Gastroesophageal sphincter (tissue), 4 donors: ENCODE results near the gene FLRT2. TPM values are rescaled to one million over a fixed set of nuclear protein-coding genes. Genes with fewer than 3 reads are reported as not detected.
A peak's percentile ranks its signal among the peaks of the same experiment; 100 is the strongest.

Experiments
- ATAC-seq: fragments of 150-250 bp; one replicate; pipeline ENCODE4 v1.9.1; 2016; ENCODE audit warnings: mild to moderate bottlenecking, moderate library complexity
- H3K27ac ChIP-seq, 4 donors: fragments of 200-600 bp; sonication (generic) in 3 of 4; 1 replicate in 3 of 4; 2 replicates in 1 of 4; pipeline ENCODE4 v1.5.1; 2016 to 2019
- H3K27me3 ChIP-seq: fragments of 200-600 bp; sonication (generic); one replicate; pipeline ENCODE4 v1.5.1; 2019
- H3K36me3 ChIP-seq, 2 donors: fragments of 200-600 bp; sonication (generic); one replicate each; pipeline ENCODE4 v1.5.1; 2019; ENCODE audit warnings: control low read depth in 1 of 2
- H3K4me1 ChIP-seq, 3 donors: fragments of 200-600 bp; sonication (generic); 1 replicate in 2 of 3; 2 replicates in 1 of 3; pipeline ENCODE4 v1.5.1; 2016 to 2019; ENCODE audit warnings: control low read depth in 2 of 3
- H3K4me3 ChIP-seq, 2 donors: fragments of 200-600 bp; sonication (generic); one replicate each; pipeline ENCODE4 v1.5.1; 2019; ENCODE audit warnings: mild to moderate bottlenecking in 1 of 2, moderate library complexity in 1 of 2
- H3K9me3 ChIP-seq, 3 donors: fragments of 200-600 bp; sonication (generic); one replicate each; pipeline ENCODE4 v1.5.1; 2017 to 2019; ENCODE audit warnings: control low read depth in 2 of 3
- EP300 ChIP-seq: sonication (generic); formaldehyde crosslinking; IDR thresholded peaks from one replicate; pipeline ENCODE4 v1.6.1; 2017; ENCODE audit warnings: antibody characterized with exemption, mild to moderate bottlenecking
- POLR2A ChIP-seq, 2 donors: fragments of 450-650 bp; IDR thresholded peaks; one replicate each; pipeline ENCODE4 v1.6.1; 2017; ENCODE audit warnings: antibody characterized with exemption in 2 of 2, mild to moderate bottlenecking in 2 of 2, moderate library complexity in 1 of 2
- POLR2AphosphoS5 ChIP-seq: sonication (generic); formaldehyde crosslinking; IDR thresholded peaks from one replicate; pipeline ENCODE4 v1.6.1; 2017; ENCODE audit warnings: antibody characterized with exemption
- WGBS, 2 donors: methylation state at CpG; one replicate each; pipeline ENCODE4 v1.1.5; 2018; ENCODE audit warnings: low coverage in 1 of 2; 5-methylcytosine and 5-hydroxymethylcytosine counted together
- total RNA-seq, 4 donors: library from RNA; depleted of rRNA; stranded (reverse); fragments of >200 nt; gene quantifications; one replicate each; pipeline ENCODE4 v1.1.0, GENCODE V29; 2016
- TF ChIP-seq, protein P1 (sequence below), 4 experiments: fragments of 200-600 bp in 2 of 4; fragments of 450-650 bp in 2 of 4; sonication (generic) in 1 of 4; IDR thresholded peaks; one replicate each; pipeline ENCODE4 v1.5.1; 2017 to 2019; ENCODE audit warnings: antibody characterized with exemption in 4 of 4, mild to moderate bottlenecking in 2 of 4, moderate library complexity in 2 of 4

Gene FLRT2
- total RNA-seq, 4 donors from 2014 or later, result 9.2 to 30.8 (median 16.4) TPM

DNA sequence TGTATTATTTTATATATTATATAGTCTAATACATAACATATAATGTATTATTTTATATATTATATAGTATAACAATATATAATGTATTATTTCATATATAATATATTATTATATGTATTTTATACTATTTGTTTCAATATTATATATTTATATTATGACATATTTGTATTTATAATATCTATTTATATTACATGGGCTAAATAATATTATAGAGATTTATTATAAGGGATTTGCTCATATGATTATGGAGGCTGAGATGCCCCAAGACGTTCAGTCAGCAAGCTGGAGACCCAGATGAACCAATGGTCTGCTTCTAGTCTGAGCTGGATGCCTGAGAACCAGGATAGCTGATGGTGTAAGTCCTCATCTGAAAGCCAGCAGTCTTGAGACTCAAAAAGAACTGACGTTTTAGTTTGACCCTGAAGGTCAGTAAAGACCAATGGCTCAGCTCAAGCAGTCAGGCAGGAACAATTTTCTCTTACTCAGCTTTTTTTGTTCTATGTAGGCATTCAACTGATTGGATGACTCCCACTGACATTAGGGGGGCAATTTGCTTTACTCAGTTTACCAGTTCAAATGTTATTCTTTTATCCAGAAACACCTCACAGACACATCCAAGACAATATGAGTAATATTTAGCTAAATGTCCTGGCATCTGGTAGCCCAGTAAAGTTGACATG is 130.4 kb downstream of the FLRT2 start:
- no peaks in the 10 kb centered on the region for H3K27me3 ChIP-seq
- TF ChIP-seq POLR2A (IDR thresholded peaks at IDR 0.05) (no peak), POLR2AphosphoS5 (no peak), EP300 (no peak)
- TF ChIP-seq, protein P1, sequence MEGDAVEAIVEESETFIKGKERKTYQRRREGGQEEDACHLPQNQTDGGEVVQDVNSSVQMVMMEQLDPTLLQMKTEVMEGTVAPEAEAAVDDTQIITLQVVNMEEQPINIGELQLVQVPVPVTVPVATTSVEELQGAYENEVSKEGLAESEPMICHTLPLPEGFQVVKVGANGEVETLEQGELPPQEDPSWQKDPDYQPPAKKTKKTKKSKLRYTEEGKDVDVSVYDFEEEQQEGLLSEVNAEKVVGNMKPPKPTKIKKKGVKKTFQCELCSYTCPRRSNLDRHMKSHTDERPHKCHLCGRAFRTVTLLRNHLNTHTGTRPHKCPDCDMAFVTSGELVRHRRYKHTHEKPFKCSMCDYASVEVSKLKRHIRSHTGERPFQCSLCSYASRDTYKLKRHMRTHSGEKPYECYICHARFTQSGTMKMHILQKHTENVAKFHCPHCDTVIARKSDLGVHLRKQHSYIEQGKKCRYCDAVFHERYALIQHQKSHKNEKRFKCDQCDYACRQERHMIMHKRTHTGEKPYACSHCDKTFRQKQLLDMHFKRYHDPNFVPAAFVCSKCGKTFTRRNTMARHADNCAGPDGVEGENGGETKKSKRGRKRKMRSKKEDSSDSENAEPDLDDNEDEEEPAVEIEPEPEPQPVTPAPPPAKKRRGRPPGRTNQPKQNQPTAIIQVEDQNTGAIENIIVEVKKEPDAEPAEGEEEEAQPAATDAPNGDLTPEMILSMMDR (IDR thresholded peaks at IDR 0.05), result no peak
- WGBS, 2 donors, result 73 to 89% methylated on average over 2 of the region's 2 CpGs

DNA sequence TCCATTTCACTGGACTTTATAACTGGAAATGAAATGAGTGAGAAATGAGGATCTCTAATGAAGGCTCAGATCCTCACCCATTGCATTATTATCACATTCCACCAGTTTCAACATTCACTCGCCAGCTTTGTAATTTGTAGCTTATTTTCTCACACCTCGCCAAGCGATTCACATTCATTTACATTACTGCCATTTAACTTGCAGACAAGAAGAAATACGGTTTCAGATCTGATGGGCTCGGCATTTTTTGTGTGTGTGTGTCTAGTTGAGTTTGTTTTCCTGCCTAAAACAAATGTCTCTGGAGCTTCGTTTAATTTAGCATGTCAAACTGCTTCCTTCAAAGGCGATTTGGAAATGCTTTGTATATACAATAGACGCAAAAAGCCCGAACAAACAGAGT is 132.2 kb downstream of the FLRT2 start:
- H3K27me3 ChIP-seq, result no peaks in the 10 kb centered on the region
- H3K9me3 ChIP-seq, result no peaks in the 10 kb centered on the region
- ATAC-seq, result no peak
- H3K27ac ChIP-seq, result no peak overlapping the region
- H3K36me3 ChIP-seq, result no peaks in the 10 kb centered on the region
- no peak overlapping the region for H3K4me3 ChIP-seq
- 77 to 82% methylated on average over 8 to 9 of the region's 9 CpGs for WGBS, 2 donors
- no peaks in the 10 kb centered on the region for H3K4me1 ChIP-seq
- TF ChIP-seq POLR2A (IDR thresholded peaks at IDR 0.05), result no peak
- no peak for TF ChIP-seq EP300
- TF ChIP-seq, protein P1 (IDR thresholded peaks at IDR 0.05), result no peak
- no peak for TF ChIP-seq POLR2AphosphoS5

More for the DNA sequence above, 130.4 kb downstream of the FLRT2 start:
- Histone ChIP-seq H3K4me3 (no peak overlapping the region), H3K9me3 (no peaks in the 10 kb centered on the region), H3K36me3 (no peaks in the 10 kb centered on the region), H3K27ac (no peak overlapping the region), H3K4me1 (no peaks in the 10 kb centered on the region)
- ATAC-seq, result no peak

DNA sequence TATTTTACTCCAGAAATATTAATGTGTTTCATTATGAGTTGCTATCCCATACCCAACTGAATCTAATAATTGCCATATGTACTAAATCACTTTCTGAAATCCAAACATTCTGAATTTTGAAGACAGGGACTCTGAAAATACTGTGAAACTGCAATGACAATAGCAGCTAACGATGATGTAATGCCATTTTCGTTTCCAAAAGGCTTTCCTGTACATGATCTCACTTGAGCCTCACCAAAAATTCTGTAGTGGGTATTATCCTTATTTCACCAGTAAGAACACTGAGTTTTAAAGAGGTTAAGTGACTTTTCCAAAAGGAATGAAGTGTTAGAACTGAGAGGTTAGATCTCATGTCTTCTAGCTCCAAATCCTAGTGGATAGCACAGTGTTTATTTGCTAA is 133.3 kb downstream of the FLRT2 start:
- Histone ChIP-seq H3K4me1 (no peaks in the 10 kb centered on the region), H3K36me3 (no peaks in the 10 kb centered on the region), H3K4me3 (no peak overlapping the region), H3K27me3 (no peaks in the 10 kb centered on the region), H3K9me3 (no peaks in the 10 kb centered on the region), H3K27ac (no peak overlapping the region)
- TF ChIP-seq POLR2AphosphoS5 (no peak), POLR2A (IDR thresholded peaks at IDR 0.05) (no peak), EP300 (no peak)
- TF ChIP-seq, protein P1 (IDR thresholded peaks at IDR 0.05), result no peak
- no peak for ATAC-seq
- WGBS, 2 donors, result 38 to 68% methylated on average over 2 of the region's 2 CpGs

GRCh38 chr14:85663667-85664066 is 133.7 kb downstream of the FLRT2 start:
- no peak for TF ChIP-seq POLR2AphosphoS5
- TF ChIP-seq, protein P1 (IDR thresholded peaks at IDR 0.05), result no peak
- no peak for TF ChIP-seq EP300
- no peaks in the 10 kb centered on the region for H3K9me3 ChIP-seq
- no peak for ATAC-seq

DNA sequence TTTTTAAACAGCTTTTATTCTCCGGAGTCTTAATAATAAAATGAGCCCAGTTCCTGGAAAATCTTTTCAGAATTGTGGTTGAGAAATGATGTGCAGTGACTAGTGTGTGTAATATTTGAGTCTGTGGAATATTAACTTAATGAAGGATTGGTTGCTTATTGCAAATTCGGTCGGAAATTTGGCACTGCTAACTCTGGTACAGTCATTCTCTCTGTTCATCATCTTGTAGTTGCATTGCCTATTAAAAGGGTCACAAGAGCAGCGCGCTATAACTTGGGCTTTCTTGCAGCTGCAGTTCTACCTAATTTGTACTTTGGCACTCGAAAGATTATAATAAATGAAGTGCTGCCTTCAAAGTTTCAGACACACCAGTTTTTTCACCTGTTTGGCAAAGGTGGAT is 146.0 kb downstream of the FLRT2 start:
- 18 to 41% methylated on average over 6 of the region's 6 CpGs for whole genome bisulfite sequencing, 2 donors
- TF ChIP-seq POLR2A (IDR thresholded peaks at IDR 0.05) (no peak), POLR2AphosphoS5 (peak; percentile 6)

More at GRCh38 chr14:85663667-85664066, 133.7 kb downstream of the FLRT2 start:
- Histone ChIP-seq H3K4me1 (no peaks in the 10 kb centered on the region), H3K36me3 (no peaks in the 10 kb centered on the region), H3K4me3 (no peak overlapping the region), H3K27ac (no peak overlapping the region), H3K27me3 (no peaks in the 10 kb centered on the region)

More for the DNA sequence above, 146.0 kb downstream of the FLRT2 start:
- H3K4me3 ChIP-seq, result no peak overlapping the region
- H3K27ac ChIP-seq, result no peak overlapping the region
- no peaks in the 10 kb centered on the region for H3K36me3 ChIP-seq
- peaks cover 0 to 7% (median 0%) of the 10 kb centered on the region in 3 donors for H3K4me1 ChIP-seq
- H3K27me3 ChIP-seq, result no peaks in the 10 kb centered on the region
- ATAC-seq, result no peak
- no peaks in the 10 kb centered on the region for H3K9me3 ChIP-seq
